Ishikawa (cell line): ENCODE measurements around the gene RPL22.

ENCODE experiments used
- CEBPB ChIP-seq: IDR thresholded peaks from 2 replicates; pipeline ENCODE4 v1.6.1; 2012
- EGR1 ChIP-seq: IDR thresholded peaks from 2 replicates; pipeline ENCODE4 v1.6.1; 2012
- RAD21 ChIP-seq: IDR thresholded peaks from 2 replicates; pipeline ENCODE4 v1.6.1; 2012; ENCODE audit warnings: low read depth
- TAF1 ChIP-seq: IDR thresholded peaks from 2 replicates; pipeline ENCODE4 v1.6.1; 2012; ENCODE audit warnings: low read depth, mild to moderate bottlenecking
- TEAD4 ChIP-seq: IDR thresholded peaks from 2 replicates; pipeline ENCODE4 v1.6.1; 2012
- YY1 ChIP-seq: IDR thresholded peaks from 2 replicates; pipeline ENCODE4 v1.6.1; 2012; ENCODE audit warnings: low read depth
- ZBTB7A ChIP-seq: IDR thresholded peaks from 2 replicates; pipeline ENCODE4 v1.6.1; 2012; ENCODE audit warnings: low read depth
- TF ChIP-seq, protein P1 (sequence below): IDR thresholded peaks from 2 replicates; pipeline ENCODE4 v1.6.1; 2012
- TF ChIP-seq, protein P2 (sequence below): IDR thresholded peaks from 2 replicates; pipeline ENCODE4 v1.6.1; 2012; ENCODE audit warnings: low read depth, mild to moderate bottlenecking

DNA sequence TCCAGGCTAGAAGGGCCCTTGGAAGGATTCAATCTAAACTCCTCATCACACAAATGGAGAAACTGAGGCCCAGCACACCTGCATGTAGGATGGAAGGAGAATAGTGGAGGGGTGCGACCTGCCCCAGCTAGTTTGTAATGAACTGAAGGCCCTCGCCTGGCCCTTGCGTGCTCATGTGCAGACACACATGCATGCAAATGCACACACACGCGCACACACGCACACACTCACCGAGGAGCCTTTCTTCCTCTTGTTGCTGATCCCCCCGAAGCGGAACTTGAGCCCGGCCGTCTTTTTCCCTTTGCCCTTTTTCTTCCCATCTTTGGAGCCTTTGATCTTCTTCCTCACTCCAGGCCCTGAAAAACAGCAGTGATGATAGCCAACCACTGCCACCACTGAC is 47.2 kb downstream of the RPL22 start:
- TF ChIP-seq EGR1 (no peak), YY1 (no peak), CEBPB (no peak), TAF1 (no peak), ZBTB7A (no peak), RAD21 (no peak), TEAD4 (no peak)
- TF ChIP-seq, protein P1, sequence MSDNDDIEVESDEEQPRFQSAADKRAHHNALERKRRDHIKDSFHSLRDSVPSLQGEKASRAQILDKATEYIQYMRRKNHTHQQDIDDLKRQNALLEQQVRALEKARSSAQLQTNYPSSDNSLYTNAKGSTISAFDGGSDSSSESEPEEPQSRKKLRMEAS: no peak
- TF ChIP-seq, protein P2, sequence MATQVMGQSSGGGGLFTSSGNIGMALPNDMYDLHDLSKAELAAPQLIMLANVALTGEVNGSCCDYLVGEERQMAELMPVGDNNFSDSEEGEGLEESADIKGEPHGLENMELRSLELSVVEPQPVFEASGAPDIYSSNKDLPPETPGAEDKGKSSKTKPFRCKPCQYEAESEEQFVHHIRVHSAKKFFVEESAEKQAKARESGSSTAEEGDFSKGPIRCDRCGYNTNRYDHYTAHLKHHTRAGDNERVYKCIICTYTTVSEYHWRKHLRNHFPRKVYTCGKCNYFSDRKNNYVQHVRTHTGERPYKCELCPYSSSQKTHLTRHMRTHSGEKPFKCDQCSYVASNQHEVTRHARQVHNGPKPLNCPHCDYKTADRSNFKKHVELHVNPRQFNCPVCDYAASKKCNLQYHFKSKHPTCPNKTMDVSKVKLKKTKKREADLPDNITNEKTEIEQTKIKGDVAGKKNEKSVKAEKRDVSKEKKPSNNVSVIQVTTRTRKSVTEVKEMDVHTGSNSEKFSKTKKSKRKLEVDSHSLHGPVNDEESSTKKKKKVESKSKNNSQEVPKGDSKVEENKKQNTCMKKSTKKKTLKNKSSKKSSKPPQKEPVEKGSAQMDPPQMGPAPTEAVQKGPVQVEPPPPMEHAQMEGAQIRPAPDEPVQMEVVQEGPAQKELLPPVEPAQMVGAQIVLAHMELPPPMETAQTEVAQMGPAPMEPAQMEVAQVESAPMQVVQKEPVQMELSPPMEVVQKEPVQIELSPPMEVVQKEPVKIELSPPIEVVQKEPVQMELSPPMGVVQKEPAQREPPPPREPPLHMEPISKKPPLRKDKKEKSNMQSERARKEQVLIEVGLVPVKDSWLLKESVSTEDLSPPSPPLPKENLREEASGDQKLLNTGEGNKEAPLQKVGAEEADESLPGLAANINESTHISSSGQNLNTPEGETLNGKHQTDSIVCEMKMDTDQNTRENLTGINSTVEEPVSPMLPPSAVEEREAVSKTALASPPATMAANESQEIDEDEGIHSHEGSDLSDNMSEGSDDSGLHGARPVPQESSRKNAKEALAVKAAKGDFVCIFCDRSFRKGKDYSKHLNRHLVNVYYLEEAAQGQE: no peak
